ENCODE measurements around the gene PITPNM1. TPM values are rescaled to one million over a fixed set of nuclear protein-coding genes. Genes with fewer than 3 reads are reported as not detected.
A peak's percentile ranks its signal among the peaks of the same experiment; 100 is the strongest.

PITPNM1 gene
- total RNA-seq, 1 experiment from 2014 or later = 70.4 TPM

DNA sequence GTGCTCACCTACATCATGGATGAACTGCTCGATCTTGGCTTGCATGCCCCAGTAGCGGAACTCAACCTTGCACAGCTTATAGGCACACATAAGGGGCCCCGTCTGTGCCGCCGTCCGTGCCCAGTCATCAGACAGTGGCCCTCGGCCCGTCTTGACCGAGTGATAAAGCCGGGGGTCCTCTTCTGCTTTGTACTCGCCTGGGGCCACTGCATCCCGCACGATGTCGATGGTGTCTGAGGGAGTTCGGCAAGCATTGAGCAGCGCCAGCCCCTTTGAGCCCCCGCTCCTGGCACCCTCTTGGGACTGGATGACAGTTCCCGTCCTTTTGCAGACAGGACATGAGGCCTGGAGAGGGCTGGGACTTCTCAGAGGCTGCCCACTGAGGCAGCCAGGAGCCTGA, 3.3 kb downstream of the PITPNM1 start:
- intact Hi-C loops (cut with micrococcal nuclease; ENCODE audit: unreplicated experiment) = no loop called here
- no peak for ATAC-seq

DNA sequence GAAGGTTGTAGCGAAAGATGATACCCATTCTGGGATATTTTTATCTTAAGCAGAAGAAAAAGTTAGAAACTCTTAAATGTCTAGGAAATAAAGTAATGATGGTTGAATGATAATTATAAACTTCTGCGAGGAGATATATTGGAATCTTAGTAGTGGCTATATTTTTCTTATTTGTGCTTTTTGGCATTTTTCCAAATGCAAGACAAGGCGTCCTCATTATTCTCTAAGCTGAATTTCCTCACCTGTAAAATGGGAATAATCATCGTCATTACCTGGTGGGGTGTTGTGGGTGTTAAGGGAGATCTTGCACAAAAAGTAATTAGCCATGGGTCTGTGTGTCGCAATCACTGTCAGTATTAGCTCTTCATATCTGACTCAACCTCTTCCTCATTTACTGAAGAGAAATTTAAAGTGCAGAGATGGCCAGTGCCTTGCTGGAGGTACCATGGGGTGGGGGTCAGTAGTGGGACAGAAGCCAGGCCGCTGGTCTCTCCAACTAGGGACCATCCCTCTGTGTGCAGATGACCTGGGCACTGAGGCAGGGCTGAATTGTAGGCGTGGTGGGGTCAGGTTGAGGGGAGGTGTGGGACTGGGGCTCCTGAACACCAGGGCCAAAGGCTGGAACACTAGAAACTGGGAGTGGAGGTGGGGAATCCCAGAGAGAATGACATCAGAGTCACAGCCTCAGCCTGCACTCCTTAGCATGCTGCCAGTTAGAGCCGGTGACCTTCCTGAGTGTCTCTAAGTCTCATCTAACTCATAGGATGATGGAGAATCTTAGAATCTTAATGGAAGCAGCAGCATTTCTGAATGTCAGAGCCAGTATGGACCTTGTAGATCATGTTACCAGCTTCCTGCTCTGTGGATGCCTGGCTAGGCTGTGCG, 4.1 kb downstream of the PITPNM1 start:
- Histone ChIP-seq H3K4me1 (ENCODE audit: control insufficient read depth, insufficient read depth, low read length) (peaks cover 11% of the 10 kb centered on the region), H3K27ac (ENCODE audit: low read length) (no peak overlapping the region), H3K9me3 (ENCODE audit: control insufficient read depth, insufficient read depth, low read depth, low read length) (no peaks in the 10 kb centered on the region), H3K4me3 (ENCODE audit: low read depth in 2 of 2, low read length in 2 of 2) (no peak overlapping the region), H3K36me3 (ENCODE audit: control insufficient read depth, insufficient read depth, low read length) (no peaks in the 10 kb centered on the region; the same call in 1 of the 2 replicates), H3K27me3 (ENCODE audit: control insufficient read depth, insufficient read depth, low read length) (no peaks in the 10 kb centered on the region)
- BruUV-seq (replicated peaks) = TSS peak; percentile 41
- ChIA-PET POLR2A (no interaction called here), CTCF (no interaction called here)
- intact Hi-C loops (cut with micrococcal nuclease; ENCODE audit: unreplicated experiment) (no loop called here), in situ Hi-C loops (cut with HindIII; ENCODE audit: low pct_unique_long_range_greater_than_20kb, low sequenced_read_pairs) (no loop called here)
- ATAC-seq = no peak
- no peak for DNase-seq (ENCODE audit: low read depth, low spot score)
- TF ChIP-seq TCF7L2 (IDR thresholded peaks at IDR 0.05; ENCODE audit: low read depth, low read length) = no peak
- TF ChIP-seq, protein P1, sequence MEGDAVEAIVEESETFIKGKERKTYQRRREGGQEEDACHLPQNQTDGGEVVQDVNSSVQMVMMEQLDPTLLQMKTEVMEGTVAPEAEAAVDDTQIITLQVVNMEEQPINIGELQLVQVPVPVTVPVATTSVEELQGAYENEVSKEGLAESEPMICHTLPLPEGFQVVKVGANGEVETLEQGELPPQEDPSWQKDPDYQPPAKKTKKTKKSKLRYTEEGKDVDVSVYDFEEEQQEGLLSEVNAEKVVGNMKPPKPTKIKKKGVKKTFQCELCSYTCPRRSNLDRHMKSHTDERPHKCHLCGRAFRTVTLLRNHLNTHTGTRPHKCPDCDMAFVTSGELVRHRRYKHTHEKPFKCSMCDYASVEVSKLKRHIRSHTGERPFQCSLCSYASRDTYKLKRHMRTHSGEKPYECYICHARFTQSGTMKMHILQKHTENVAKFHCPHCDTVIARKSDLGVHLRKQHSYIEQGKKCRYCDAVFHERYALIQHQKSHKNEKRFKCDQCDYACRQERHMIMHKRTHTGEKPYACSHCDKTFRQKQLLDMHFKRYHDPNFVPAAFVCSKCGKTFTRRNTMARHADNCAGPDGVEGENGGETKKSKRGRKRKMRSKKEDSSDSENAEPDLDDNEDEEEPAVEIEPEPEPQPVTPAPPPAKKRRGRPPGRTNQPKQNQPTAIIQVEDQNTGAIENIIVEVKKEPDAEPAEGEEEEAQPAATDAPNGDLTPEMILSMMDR (IDR thresholded peaks at IDR 0.05) = no peak
- TF ChIP-seq, protein P2, sequence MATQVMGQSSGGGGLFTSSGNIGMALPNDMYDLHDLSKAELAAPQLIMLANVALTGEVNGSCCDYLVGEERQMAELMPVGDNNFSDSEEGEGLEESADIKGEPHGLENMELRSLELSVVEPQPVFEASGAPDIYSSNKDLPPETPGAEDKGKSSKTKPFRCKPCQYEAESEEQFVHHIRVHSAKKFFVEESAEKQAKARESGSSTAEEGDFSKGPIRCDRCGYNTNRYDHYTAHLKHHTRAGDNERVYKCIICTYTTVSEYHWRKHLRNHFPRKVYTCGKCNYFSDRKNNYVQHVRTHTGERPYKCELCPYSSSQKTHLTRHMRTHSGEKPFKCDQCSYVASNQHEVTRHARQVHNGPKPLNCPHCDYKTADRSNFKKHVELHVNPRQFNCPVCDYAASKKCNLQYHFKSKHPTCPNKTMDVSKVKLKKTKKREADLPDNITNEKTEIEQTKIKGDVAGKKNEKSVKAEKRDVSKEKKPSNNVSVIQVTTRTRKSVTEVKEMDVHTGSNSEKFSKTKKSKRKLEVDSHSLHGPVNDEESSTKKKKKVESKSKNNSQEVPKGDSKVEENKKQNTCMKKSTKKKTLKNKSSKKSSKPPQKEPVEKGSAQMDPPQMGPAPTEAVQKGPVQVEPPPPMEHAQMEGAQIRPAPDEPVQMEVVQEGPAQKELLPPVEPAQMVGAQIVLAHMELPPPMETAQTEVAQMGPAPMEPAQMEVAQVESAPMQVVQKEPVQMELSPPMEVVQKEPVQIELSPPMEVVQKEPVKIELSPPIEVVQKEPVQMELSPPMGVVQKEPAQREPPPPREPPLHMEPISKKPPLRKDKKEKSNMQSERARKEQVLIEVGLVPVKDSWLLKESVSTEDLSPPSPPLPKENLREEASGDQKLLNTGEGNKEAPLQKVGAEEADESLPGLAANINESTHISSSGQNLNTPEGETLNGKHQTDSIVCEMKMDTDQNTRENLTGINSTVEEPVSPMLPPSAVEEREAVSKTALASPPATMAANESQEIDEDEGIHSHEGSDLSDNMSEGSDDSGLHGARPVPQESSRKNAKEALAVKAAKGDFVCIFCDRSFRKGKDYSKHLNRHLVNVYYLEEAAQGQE (IDR thresholded peaks at IDR 0.05; ENCODE audit: insufficient read depth in 1 of 2, low read depth in 2 of 2, low read length in 1 of 2) = no peak
- no peak for TF ChIP-seq SIN3A (IDR thresholded peaks at IDR 0.05; ENCODE audit: borderline replicate concordance, insufficient read depth, low read depth, low read length)
- TF ChIP-seq POLR2AphosphoS5 (IDR thresholded peaks at IDR 0.05; ENCODE audit: low read depth, low read length) = no peak

More for the DNA sequence above, 3.3 kb downstream of the PITPNM1 start:
- H3K27ac ChIP-seq (ENCODE audit: low read length) = no peak overlapping the region
- CTCF ChIA-PET = no interaction called here
- in situ Hi-C loops (cut with HindIII; ENCODE audit: low pct_unique_long_range_greater_than_20kb, low sequenced_read_pairs) = no loop called here
- H3K9me3 ChIP-seq (ENCODE audit: control insufficient read depth, insufficient read depth, low read depth, low read length) = no peaks in the 10 kb centered on the region
- BruUV-seq (replicated peaks) = no TSS peak
- DNase-seq (ENCODE audit: low read depth, low spot score) = no peak
- no peak for TF ChIP-seq POLR2AphosphoS5 (IDR thresholded peaks at IDR 0.05; ENCODE audit: low read depth, low read length)
- TF ChIP-seq SIN3A (IDR thresholded peaks at IDR 0.05; ENCODE audit: borderline replicate concordance, insufficient read depth, low read depth, low read length) = no peak
- TF ChIP-seq, protein P2 (IDR thresholded peaks at IDR 0.05; ENCODE audit: insufficient read depth in 1 of 2, low read depth in 2 of 2, low read length in 1 of 2) = no peak
- TF ChIP-seq, protein P1 (IDR thresholded peaks at IDR 0.05) = no peak
- no peak for TF ChIP-seq TCF7L2 (IDR thresholded peaks at IDR 0.05; ENCODE audit: low read depth, low read length)
- no peaks in the 10 kb centered on the region; the same call in 1 of the 2 replicates for H3K36me3 ChIP-seq (ENCODE audit: control insufficient read depth, insufficient read depth, low read length)
- POLR2A ChIA-PET = no interaction called here
- H3K4me3 ChIP-seq (ENCODE audit: low read depth in 2 of 2, low read length in 2 of 2) = no peak overlapping the region
- peaks cover 19% of the 10 kb centered on the region for H3K4me1 ChIP-seq (ENCODE audit: control insufficient read depth, insufficient read depth, low read length)
- no peaks in the 10 kb centered on the region for H3K27me3 ChIP-seq (ENCODE audit: control insufficient read depth, insufficient read depth, low read length)

All from Panc1 (cell line).